HEK293 (cell line): ENCODE measurements around the gene KIAA0319L.

ENCODE experiments used
- CTCF ChIA-PET: fragments of 350-600 bp; formaldehyde crosslinking; extraction: SDS; loops from one replicate; lab custom pipeline; 2021; ENCODE audit warnings: antibody characterized with exemption; lab: Yijun Ruan, JAX
- POLR2A ChIA-PET: fragments of 300-600 bp; formaldehyde crosslinking; extraction: SDS; loops from one replicate; lab custom pipeline; 2020; ENCODE audit warnings: antibody characterized with exemption, inconsistent platforms; lab: Yijun Ruan, JAX
- H3K27ac ChIP-seq: fragments of 200-500 bp; sonication (Bioruptor generic); 2 replicates; pipeline ENCODE4 v1.5.1; 2014; ENCODE audit warnings: low read depth, low read length, control low read depth, inconsistent platforms; ENCODE audit errors: extremely low read depth
- H3K36me3 ChIP-seq, 2 experiments: fragments of 200-500 bp in 1 of 2; sonication (Bioruptor generic) in 1 of 2; 1 replicate in 1 of 2; 2 replicates in 1 of 2; pipeline ENCODE4 v1.5.1; 2014 to 2017; ENCODE audit warnings: inconsistent platforms in 2 of 2, low read length in 2 of 2; ENCODE audit not compliant: control insufficient read depth in 2 of 2, insufficient read depth in 1 of 2
- H3K4me1 ChIP-seq: fragments of 200-500 bp; sonication (Bioruptor generic); 2 replicates; pipeline ENCODE4 v1.5.1; 2014; ENCODE audit warnings: mild to moderate bottlenecking, low read length, inconsistent platforms; ENCODE audit not compliant: control insufficient read depth, insufficient read depth
- H3K4me3 ChIP-seq: 2 replicates; pipeline ENCODE4 v1.5.1; 2011; ENCODE audit warnings: low read depth, mild to moderate bottlenecking, control low read depth, low read length, moderate library complexity
- H3K9me3 ChIP-seq: fragments of 200-500 bp; sonication (Bioruptor generic); 2 replicates; pipeline ENCODE4 v1.5.1; 2014; ENCODE audit warnings: low read depth, low read length, inconsistent platforms; ENCODE audit not compliant: control insufficient read depth, insufficient read depth
- ZFP41 ChIP-seq: fragments of 450-650 bp; formaldehyde crosslinking; IDR thresholded peaks from 2 replicates; pipeline ENCODE4 v1.5.1; 2016; ENCODE audit warnings: missing biosample characterization, missing genetic modification characterization, borderline replicate concordance
- ZNF132 ChIP-seq: fragments of 450-650 bp; formaldehyde crosslinking; IDR thresholded peaks from 2 replicates; pipeline ENCODE4 v1.5.1; 2017; ENCODE audit warnings: missing biosample characterization, missing genetic modification characterization, borderline replicate concordance
- ZNF140 ChIP-seq: fragments of 450-650 bp; formaldehyde crosslinking; IDR thresholded peaks from 2 replicates; pipeline ENCODE4 v1.5.1; 2016; ENCODE audit warnings: missing biosample characterization, missing genetic modification characterization
- ZNF302 ChIP-seq: fragments of 450-650 bp; formaldehyde crosslinking; IDR thresholded peaks from 2 replicates; pipeline ENCODE4 v1.5.1; 2016; ENCODE audit warnings: missing biosample characterization, missing genetic modification characterization, low read depth
- ZNF311 ChIP-seq: fragments of 450-650 bp; formaldehyde crosslinking; IDR thresholded peaks from 2 replicates; pipeline ENCODE4 v1.5.1; 2017; ENCODE audit warnings: missing biosample characterization, missing genetic modification characterization, borderline replicate concordance
- ZNF335 ChIP-seq: fragments of 450-650 bp; formaldehyde crosslinking; conservative IDR thresholded peaks from 2 replicates; pipeline ENCODE4 v1.5.1; 2016; ENCODE audit warnings: missing biosample characterization, missing genetic modification characterization
- ZNF404 ChIP-seq: fragments of 450-650 bp; formaldehyde crosslinking; IDR thresholded peaks from 2 replicates; pipeline ENCODE4 v1.5.1; 2017; ENCODE audit warnings: missing biosample characterization, missing genetic modification characterization
- ZNF548 ChIP-seq: fragments of 450-650 bp; formaldehyde crosslinking; IDR thresholded peaks from 2 replicates; pipeline ENCODE4 v1.5.1; 2016; ENCODE audit warnings: missing biosample characterization, missing genetic modification characterization
- ZNF600 ChIP-seq: fragments of 450-650 bp; formaldehyde crosslinking; IDR thresholded peaks from 2 replicates; pipeline ENCODE4 v1.5.1; 2016; ENCODE audit warnings: missing biosample characterization, missing genetic modification characterization
- ZNF629 ChIP-seq: fragments of 450-650 bp; formaldehyde crosslinking; IDR thresholded peaks from 2 replicates; pipeline ENCODE4 v1.5.1; 2017; ENCODE audit warnings: missing biosample characterization, missing genetic modification characterization
- ZNF664 ChIP-seq: fragments of 450-650 bp; formaldehyde crosslinking; IDR thresholded peaks from 2 replicates; pipeline ENCODE4 v1.5.1; 2016; ENCODE audit warnings: missing biosample characterization, missing genetic modification characterization
- ZNF677 ChIP-seq: fragments of 450-650 bp; IDR thresholded peaks from 2 replicates; pipeline ENCODE4 v1.5.0; 2018; ENCODE audit warnings: missing biosample characterization, mild to moderate bottlenecking, missing genetic modification characterization, moderate library complexity
- ZNF776 ChIP-seq: fragments of 450-650 bp; formaldehyde crosslinking; IDR thresholded peaks from 2 replicates; pipeline ENCODE4 v1.5.0; 2017; ENCODE audit warnings: missing biosample characterization, missing genetic modification characterization, borderline replicate concordance
- ZNF830 ChIP-seq: fragments of 450-650 bp; IDR thresholded peaks from 2 replicates; pipeline ENCODE4 v1.5.0; 2018; ENCODE audit warnings: missing biosample characterization, missing genetic modification characterization, low read depth, mild to moderate bottlenecking, moderate library complexity
- ZXDB ChIP-seq: fragments of 450-650 bp; formaldehyde crosslinking; IDR thresholded peaks from 2 replicates; pipeline ENCODE4 v1.5.1; 2016; ENCODE audit warnings: missing biosample characterization, missing genetic modification characterization
- TF ChIP-seq, protein P1 (sequence below): fragments of 450-650 bp; formaldehyde crosslinking; IDR thresholded peaks from 2 replicates; pipeline ENCODE4 v1.5.1; 2017; ENCODE audit warnings: missing biosample characterization, missing genetic modification characterization
- TF ChIP-seq, protein P2 (sequence below): fragments of 450-650 bp; formaldehyde crosslinking; IDR thresholded peaks from 2 replicates; pipeline ENCODE4 v1.5.1; 2016; ENCODE audit warnings: missing biosample characterization, missing genetic modification characterization
- TF ChIP-seq, protein P3 (sequence below): IDR thresholded peaks from 2 replicates; pipeline ENCODE4 v1.6.1; 2011; ENCODE audit warnings: mild to moderate bottlenecking, low read depth, low read length, borderline replicate concordance
- TF ChIP-seq, protein P4 (sequence below): fragments of 450-650 bp; formaldehyde crosslinking; IDR thresholded peaks from 2 replicates; pipeline ENCODE4 v1.5.1; 2016; ENCODE audit warnings: missing biosample characterization, missing genetic modification characterization
- TF ChIP-seq, protein P5 (sequence below): fragments of 450-650 bp; formaldehyde crosslinking; IDR thresholded peaks from 2 replicates; pipeline ENCODE4 v1.5.1; 2016; ENCODE audit warnings: missing biosample characterization, missing genetic modification characterization

The KIAA0319L gene

DNA sequence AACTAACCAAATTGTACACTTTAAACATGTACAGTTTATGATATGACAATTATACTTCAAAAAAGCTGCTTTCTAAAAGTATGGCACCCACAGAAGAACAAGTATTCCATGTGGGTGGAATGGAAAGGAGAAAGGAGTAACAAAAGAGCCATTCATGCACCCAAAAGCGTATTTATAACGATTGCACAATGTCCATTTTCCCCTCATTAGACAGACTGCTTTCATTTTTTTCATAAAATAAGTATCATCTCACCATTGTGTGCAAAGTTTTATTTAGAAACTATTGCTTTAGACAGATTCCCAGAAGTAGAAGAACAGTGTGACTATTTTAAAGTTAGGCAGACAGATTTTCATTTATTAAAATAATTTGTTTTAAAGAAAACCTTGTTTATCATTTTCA lies 59.6 kb downstream of the KIAA0319L start:
- peaks cover 0 to 3% of the 10 kb centered on the region in 2 experiments; a peak in 1 of 3 replicates for H3K36me3 ChIP-seq
- H3K4me1 ChIP-seq, result no peaks in the 10 kb centered on the region
- H3K4me3 ChIP-seq, result no peak overlapping the region
- no peaks in the 10 kb centered on the region for H3K9me3 ChIP-seq
- TF ChIP-seq ZNF335 (tag by site-specific recombination), result no peak
- TF ChIP-seq, protein P1, sequence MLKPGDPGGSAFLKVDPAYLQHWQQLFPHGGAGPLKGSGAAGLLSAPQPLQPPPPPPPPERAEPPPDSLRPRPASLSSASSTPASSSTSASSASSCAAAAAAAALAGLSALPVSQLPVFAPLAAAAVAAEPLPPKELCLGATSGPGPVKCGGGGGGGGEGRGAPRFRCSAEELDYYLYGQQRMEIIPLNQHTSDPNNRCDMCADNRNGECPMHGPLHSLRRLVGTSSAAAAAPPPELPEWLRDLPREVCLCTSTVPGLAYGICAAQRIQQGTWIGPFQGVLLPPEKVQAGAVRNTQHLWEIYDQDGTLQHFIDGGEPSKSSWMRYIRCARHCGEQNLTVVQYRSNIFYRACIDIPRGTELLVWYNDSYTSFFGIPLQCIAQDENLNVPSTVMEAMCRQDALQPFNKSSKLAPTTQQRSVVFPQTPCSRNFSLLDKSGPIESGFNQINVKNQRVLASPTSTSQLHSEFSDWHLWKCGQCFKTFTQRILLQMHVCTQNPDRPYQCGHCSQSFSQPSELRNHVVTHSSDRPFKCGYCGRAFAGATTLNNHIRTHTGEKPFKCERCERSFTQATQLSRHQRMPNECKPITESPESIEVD, result peak; percentile 28; the same call in 1 of the 2 replicates
- ChIA-PET POLR2A (no interaction called here), CTCF (no interaction called here)
- no peak overlapping the region for H3K27ac ChIP-seq

DNA sequence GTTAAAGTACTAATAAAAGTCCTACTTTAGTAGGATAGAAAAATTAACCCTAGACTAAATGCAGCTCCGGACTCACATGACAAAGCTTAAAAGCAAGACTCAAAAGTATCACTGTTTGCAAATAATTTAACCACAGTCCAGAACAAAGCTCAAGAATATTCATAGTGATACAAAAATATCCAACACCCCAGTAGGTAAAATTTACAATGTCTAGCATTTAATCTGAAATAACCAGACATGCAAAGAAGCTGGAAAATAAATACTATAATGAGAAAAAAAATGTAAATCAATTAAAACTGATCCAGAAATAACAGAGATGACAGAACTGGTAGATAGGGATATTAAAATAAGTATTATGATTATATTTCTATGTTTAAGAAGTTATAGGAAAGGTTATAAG lies 67.0 kb downstream of the KIAA0319L start:
- Histone ChIP-seq H3K9me3 (no peaks in the 10 kb centered on the region), H3K4me1 (no peaks in the 10 kb centered on the region), H3K4me3 (no peak overlapping the region), H3K27ac (no peak overlapping the region), H3K36me3 (peaks cover 0 to 3% of the 10 kb centered on the region in 2 experiments; a peak in 1 of 3 replicates)
- ChIA-PET POLR2A (no interaction called here), CTCF (interaction anchor here (0.6 to 0.7 kb wide), 2 partner anchors 156 to 347 kb away, joined by 3 to 4 read pairs; no protein-coding TSS in a partner anchor)
- TF ChIP-seq ZNF600 (tag by site-specific recombination) (no peak), ZNF140 (tag by site-specific recombination) (no peak), ZNF404 (tag by site-specific recombination) (no peak), ZNF830 (tag by site-specific recombination) (no peak)
- TF ChIP-seq, protein P2, sequence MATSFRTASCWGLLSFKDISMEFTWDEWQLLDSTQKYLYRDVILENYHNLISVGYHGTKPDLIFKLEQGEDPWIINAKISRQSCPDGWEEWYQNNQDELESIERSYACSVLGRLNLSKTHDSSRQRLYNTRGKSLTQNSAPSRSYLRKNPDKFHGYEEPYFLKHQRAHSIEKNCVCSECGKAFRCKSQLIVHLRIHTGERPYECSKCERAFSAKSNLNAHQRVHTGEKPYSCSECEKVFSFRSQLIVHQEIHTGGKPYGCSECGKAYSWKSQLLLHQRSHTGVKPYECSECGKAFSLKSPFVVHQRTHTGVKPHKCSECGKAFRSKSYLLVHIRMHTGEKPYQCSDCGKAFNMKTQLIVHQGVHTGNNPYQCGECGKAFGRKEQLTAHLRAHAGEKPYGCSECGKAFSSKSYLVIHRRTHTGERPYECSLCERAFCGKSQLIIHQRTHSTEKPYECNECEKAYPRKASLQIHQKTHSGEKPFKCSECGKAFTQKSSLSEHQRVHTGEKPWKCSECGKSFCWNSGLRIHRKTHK (tag by site-specific recombination), result peak; percentile 92

DNA sequence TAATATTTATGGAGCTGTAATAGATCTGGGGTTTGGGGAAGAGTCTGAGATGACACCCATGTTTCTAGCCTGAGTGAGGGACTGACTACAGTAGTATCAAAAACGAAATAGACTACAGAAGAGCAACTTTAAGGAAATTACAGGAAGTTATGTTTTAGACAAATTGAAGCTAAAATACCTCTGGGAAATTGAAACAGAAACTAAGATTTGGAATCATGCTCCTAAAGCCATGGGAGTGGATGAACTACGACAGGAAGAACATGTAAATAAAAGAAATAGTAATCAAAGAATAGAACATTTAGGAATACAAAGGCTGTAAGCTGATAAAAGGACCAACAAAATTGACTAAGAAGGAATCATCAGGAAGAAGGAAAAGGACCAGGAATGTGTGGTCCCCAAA lies 68.9 kb downstream of the KIAA0319L start:
- no peak overlapping the region for H3K27ac ChIP-seq
- no peaks in the 10 kb centered on the region for H3K4me1 ChIP-seq
- H3K9me3 ChIP-seq, result no peaks in the 10 kb centered on the region
- CTCF ChIA-PET, result no interaction called here
- POLR2A ChIA-PET, result no interaction called here
- H3K4me3 ChIP-seq, result no peak overlapping the region
- no peaks in the 10 kb centered on the region for H3K36me3 ChIP-seq
- no peak for TF ChIP-seq ZNF132 (tag by site-specific recombination)
- no peak for TF ChIP-seq ZNF629
- no peak for TF ChIP-seq ZNF664 (tag by site-specific recombination)
- TF ChIP-seq ZNF677 (tag by site-specific recombination), result no peak
- TF ChIP-seq ZNF302 (tag by site-specific recombination), result no peak
- no peak for TF ChIP-seq ZXDB (tag by site-specific recombination)
- TF ChIP-seq ZFP41 (tag by site-specific recombination), result no peak
- TF ChIP-seq ZNF830 (tag by site-specific recombination), result no peak
- TF ChIP-seq, protein P3, sequence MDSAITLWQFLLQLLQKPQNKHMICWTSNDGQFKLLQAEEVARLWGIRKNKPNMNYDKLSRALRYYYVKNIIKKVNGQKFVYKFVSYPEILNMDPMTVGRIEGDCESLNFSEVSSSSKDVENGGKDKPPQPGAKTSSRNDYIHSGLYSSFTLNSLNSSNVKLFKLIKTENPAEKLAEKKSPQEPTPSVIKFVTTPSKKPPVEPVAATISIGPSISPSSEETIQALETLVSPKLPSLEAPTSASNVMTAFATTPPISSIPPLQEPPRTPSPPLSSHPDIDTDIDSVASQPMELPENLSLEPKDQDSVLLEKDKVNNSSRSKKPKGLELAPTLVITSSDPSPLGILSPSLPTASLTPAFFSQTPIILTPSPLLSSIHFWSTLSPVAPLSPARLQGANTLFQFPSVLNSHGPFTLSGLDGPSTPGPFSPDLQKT, result no peak
- no peak for TF ChIP-seq ZNF548 (tag by site-specific recombination)
- TF ChIP-seq, protein P4, sequence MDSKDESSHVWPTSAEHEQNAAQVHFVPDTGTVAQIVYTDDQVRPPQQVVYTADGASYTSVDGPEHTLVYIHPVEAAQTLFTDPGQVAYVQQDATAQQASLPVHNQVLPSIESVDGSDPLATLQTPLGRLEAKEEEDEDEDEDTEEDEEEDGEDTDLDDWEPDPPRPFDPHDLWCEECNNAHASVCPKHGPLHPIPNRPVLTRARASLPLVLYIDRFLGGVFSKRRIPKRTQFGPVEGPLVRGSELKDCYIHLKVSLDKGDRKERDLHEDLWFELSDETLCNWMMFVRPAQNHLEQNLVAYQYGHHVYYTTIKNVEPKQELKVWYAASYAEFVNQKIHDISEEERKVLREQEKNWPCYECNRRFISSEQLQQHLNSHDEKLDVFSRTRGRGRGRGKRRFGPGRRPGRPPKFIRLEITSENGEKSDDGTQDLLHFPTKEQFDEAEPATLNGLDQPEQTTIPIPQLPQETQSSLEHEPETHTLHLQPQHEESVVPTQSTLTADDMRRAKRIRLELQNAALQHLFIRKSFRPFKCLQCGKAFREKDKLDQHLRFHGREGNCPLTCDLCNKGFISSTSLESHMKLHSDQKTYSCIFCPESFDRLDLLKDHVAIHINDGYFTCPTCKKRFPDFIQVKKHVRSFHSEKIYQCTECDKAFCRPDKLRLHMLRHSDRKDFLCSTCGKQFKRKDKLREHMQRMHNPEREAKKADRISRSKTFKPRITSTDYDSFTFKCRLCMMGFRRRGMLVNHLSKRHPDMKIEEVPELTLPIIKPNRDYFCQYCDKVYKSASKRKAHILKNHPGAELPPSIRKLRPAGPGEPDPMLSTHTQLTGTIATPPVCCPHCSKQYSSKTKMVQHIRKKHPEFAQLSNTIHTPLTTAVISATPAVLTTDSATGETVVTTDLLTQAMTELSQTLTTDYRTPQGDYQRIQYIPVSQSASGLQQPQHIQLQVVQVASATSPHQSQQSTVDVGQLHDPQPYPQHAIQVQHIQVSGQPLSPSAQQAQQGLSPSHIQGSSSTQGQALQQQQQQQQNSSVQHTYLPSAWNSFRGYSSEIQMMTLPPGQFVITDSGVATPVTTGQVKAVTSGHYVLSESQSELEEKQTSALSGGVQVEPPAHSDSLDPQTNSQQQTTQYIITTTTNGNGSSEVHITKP (tag by site-specific recombination), result no peak
- TF ChIP-seq ZNF776 (tag by site-specific recombination), result no peak
- no peak for TF ChIP-seq ZNF311 (tag by site-specific recombination)
- TF ChIP-seq, protein P5, sequence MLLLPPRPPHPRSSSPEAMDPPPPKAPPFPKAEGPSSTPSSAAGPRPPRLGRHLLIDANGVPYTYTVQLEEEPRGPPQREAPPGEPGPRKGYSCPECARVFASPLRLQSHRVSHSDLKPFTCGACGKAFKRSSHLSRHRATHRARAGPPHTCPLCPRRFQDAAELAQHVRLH (tag by site-specific recombination), result no peak
